Measurements from ENCODE around the gene MTCL1. TPM values are rescaled to one million over a fixed set of nuclear protein-coding genes. Genes with fewer than 3 reads are reported as not detected.

The MTCL1 gene
- total RNA-seq, 1 donor from 2014 or later: 3.1 TPM

GRCh38 chr18:8826971-8827370 lies 121.6 kb downstream of the MTCL1 start:
- DNase-seq (ENCODE audit: low read depth in 2 of 2): no peak

- DNase-seq (ENCODE audit: low read depth in 2 of 2): no peak
Measured at GRCh38 chr18:8828300-8828699, 122.9 kb downstream of the MTCL1 start.

- no peak for DNase-seq (ENCODE audit: low read depth in 2 of 2)
Measured at GRCh38 chr18:8828798-8829197, 123.4 kb downstream of the MTCL1 start.

- DNase-seq (ENCODE audit: low read depth in 2 of 2): no peak
Measured at GRCh38 chr18:8830067-8831060, 125.0 kb downstream of the MTCL1 start.

- DNase-seq (ENCODE audit: low read depth in 2 of 2): no peak
Measured at GRCh38 chr18:8831112-8831511, 125.8 kb downstream of the MTCL1 start.

GRCh38 chr18:8831531-8831930 lies 126.2 kb downstream of the MTCL1 start:
- no peak for DNase-seq (ENCODE audit: low read depth in 2 of 2)

GRCh38 chr18:8833480-8833879 lies 128.1 kb downstream of the MTCL1 start:
- no peak for DNase-seq (ENCODE audit: low read depth in 2 of 2)

- no peak for DNase-seq (ENCODE audit: low read depth in 2 of 2)
Measured at GRCh38 chr18:8834881-8835280, 129.5 kb downstream of the MTCL1 start.

GRCh38 chr18:8835521-8835953 lies 130.2 kb downstream of the MTCL1 start:
- DNase-seq (ENCODE audit: low read depth in 2 of 2): no peak

- no peak for DNase-seq (ENCODE audit: low read depth in 2 of 2)
Measured at GRCh38 chr18:8839281-8839680, 133.9 kb downstream of the MTCL1 start.

- no peak for DNase-seq (ENCODE audit: low read depth in 2 of 2)
Measured at GRCh38 chr18:8841781-8842485, 136.6 kb downstream of the MTCL1 start.

GRCh38 chr18:8842506-8842905 lies 137.2 kb downstream of the MTCL1 start:
- no peak for DNase-seq (ENCODE audit: low read depth in 2 of 2)

- DNase-seq (ENCODE audit: low read depth in 2 of 2): no peak
Measured at GRCh38 chr18:8843005-8843404, 137.6 kb downstream of the MTCL1 start.

- no peak for DNase-seq (ENCODE audit: low read depth in 2 of 2)
Measured at GRCh38 chr18:8844721-8845148, 139.4 kb downstream of the MTCL1 start.

GRCh38 chr18:8845506-8845905 lies 140.2 kb downstream of the MTCL1 start:
- DNase-seq (ENCODE audit: low read depth in 2 of 2): no peak

GRCh38 chr18:8847066-8847755 lies 141.9 kb downstream of the MTCL1 start:
- DNase-seq (ENCODE audit: low read depth in 2 of 2): no peak

- DNase-seq (ENCODE audit: low read depth in 2 of 2): no peak
Measured at GRCh38 chr18:8847900-8848299, 142.5 kb downstream of the MTCL1 start.

- no peak for DNase-seq (ENCODE audit: low read depth in 2 of 2)
Measured at GRCh38 chr18:8848541-8848940, 143.2 kb downstream of the MTCL1 start.

- DNase-seq (ENCODE audit: low read depth in 2 of 2): no peak
Measured at GRCh38 chr18:8849696-8850095, 144.3 kb downstream of the MTCL1 start.

- no peak for DNase-seq (ENCODE audit: low read depth in 2 of 2)
Measured at GRCh38 chr18:8851659-8852058, 146.3 kb downstream of the MTCL1 start.

- DNase-seq (ENCODE audit: low read depth in 2 of 2): no peak
Measured at GRCh38 chr18:8854550-8854949, 149.2 kb downstream of the MTCL1 start.

GRCh38 chr18:8854962-8855361 lies 149.6 kb downstream of the MTCL1 start:
- no peak for DNase-seq (ENCODE audit: low read depth in 2 of 2)
